Panc1 (cell line): Measurements from ENCODE around the gene RIC8B.

Source experiments
- POLR2AphosphoS5 ChIP-seq: IDR thresholded peaks from 2 replicates; pipeline ENCODE4 v1.6.1; 2012; ENCODE audit warnings: mild to moderate bottlenecking, low read depth, low read length, moderate library complexity
- SIN3A ChIP-seq: IDR thresholded peaks from 2 replicates; pipeline ENCODE4 v1.6.1; 2012; ENCODE audit warnings: low read depth, mild to moderate bottlenecking, low read length, moderate library complexity, borderline replicate concordance; ENCODE audit not compliant: insufficient read depth
- TCF7L2 ChIP-seq: IDR thresholded peaks from 2 replicates; pipeline ENCODE4 v1.6.1; 2011; ENCODE audit warnings: mild to moderate bottlenecking, low read depth, low read length, inconsistent platforms
- TF ChIP-seq, protein P1 (sequence below): fragments of 450-650 bp; IDR thresholded peaks from 2 replicates; pipeline ENCODE4 v1.5.1; 2017; ENCODE audit warnings: mild to moderate bottlenecking
- TF ChIP-seq, protein P2 (sequence below), 2 experiments: IDR thresholded peaks; 2 replicates each; pipeline ENCODE4 v1.6.1; 2011 to 2012; ENCODE audit warnings: low read depth in 2 of 2, control low read depth in 1 of 2, low read length in 1 of 2, mild to moderate bottlenecking in 1 of 2, moderate library complexity in 1 of 2; ENCODE audit not compliant: insufficient read depth in 1 of 2

DNA sequence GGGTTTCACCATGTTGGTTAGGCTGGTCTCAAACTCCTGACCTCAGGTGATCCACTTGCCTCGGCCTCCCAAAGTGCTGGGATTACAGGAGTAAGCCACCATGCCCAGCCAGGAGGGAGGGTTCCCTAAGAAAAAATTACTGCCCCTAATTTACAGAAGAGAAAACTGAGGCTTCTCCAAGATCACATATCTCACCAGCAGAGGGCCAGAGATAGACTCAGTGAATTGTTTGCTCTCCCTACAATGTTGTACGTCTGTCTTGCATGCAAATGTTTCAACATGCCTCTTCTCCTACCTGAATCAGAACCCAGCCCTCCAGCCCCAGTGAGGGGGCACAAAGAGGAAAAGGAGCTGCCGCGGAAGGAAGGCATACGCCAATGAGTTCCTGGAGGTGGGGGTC is 132.9 kb downstream of the RIC8B start:
- TF ChIP-seq, protein P1, sequence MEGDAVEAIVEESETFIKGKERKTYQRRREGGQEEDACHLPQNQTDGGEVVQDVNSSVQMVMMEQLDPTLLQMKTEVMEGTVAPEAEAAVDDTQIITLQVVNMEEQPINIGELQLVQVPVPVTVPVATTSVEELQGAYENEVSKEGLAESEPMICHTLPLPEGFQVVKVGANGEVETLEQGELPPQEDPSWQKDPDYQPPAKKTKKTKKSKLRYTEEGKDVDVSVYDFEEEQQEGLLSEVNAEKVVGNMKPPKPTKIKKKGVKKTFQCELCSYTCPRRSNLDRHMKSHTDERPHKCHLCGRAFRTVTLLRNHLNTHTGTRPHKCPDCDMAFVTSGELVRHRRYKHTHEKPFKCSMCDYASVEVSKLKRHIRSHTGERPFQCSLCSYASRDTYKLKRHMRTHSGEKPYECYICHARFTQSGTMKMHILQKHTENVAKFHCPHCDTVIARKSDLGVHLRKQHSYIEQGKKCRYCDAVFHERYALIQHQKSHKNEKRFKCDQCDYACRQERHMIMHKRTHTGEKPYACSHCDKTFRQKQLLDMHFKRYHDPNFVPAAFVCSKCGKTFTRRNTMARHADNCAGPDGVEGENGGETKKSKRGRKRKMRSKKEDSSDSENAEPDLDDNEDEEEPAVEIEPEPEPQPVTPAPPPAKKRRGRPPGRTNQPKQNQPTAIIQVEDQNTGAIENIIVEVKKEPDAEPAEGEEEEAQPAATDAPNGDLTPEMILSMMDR, result no peak; the same call in 1 of the 2 replicates
- TF ChIP-seq, protein P2, sequence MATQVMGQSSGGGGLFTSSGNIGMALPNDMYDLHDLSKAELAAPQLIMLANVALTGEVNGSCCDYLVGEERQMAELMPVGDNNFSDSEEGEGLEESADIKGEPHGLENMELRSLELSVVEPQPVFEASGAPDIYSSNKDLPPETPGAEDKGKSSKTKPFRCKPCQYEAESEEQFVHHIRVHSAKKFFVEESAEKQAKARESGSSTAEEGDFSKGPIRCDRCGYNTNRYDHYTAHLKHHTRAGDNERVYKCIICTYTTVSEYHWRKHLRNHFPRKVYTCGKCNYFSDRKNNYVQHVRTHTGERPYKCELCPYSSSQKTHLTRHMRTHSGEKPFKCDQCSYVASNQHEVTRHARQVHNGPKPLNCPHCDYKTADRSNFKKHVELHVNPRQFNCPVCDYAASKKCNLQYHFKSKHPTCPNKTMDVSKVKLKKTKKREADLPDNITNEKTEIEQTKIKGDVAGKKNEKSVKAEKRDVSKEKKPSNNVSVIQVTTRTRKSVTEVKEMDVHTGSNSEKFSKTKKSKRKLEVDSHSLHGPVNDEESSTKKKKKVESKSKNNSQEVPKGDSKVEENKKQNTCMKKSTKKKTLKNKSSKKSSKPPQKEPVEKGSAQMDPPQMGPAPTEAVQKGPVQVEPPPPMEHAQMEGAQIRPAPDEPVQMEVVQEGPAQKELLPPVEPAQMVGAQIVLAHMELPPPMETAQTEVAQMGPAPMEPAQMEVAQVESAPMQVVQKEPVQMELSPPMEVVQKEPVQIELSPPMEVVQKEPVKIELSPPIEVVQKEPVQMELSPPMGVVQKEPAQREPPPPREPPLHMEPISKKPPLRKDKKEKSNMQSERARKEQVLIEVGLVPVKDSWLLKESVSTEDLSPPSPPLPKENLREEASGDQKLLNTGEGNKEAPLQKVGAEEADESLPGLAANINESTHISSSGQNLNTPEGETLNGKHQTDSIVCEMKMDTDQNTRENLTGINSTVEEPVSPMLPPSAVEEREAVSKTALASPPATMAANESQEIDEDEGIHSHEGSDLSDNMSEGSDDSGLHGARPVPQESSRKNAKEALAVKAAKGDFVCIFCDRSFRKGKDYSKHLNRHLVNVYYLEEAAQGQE (IDR thresholded peaks at IDR 0.05; ENCODE audit: insufficient read depth in 1 of 2, low read depth in 2 of 2, low read length in 1 of 2), result no peak
- TF ChIP-seq POLR2AphosphoS5 (no peak), SIN3A (no peak), TCF7L2 (no peak)
